Ovary (tissue), 9 donors: ENCODE measurements around the gene LCE3B. TPM values are rescaled to one million over a fixed set of nuclear protein-coding genes. Genes with fewer than 3 reads are reported as not detected.

ENCODE experiments used
- DNase-seq, 5 donors: peaks; one replicate each; pipeline ENCODE4 v3.0.0-alpha.2; 2019 to 2020
- H3K27ac ChIP-seq, 2 donors: fragments of 200-600 bp; one replicate each; pipeline versions ENCODE4 v1.5.1 to v1.8.0; 2019 to 2022
- H3K27me3 ChIP-seq: fragments of 200-600 bp; one replicate; pipeline ENCODE4 v1.8.0; 2022
- H3K36me3 ChIP-seq: fragments of 200-600 bp; sonication (generic); one replicate; pipeline ENCODE4 v1.5.1; 2019
- H3K4me1 ChIP-seq: one replicate; pipeline ENCODE4 v1.8.1; 2013; ENCODE audit warnings: mild to moderate bottlenecking, moderate library complexity; ENCODE audit not compliant: insufficient read depth
- H3K4me3 ChIP-seq: fragments of 200-600 bp; sonication (generic); one replicate; pipeline ENCODE4 v1.5.1; 2017
- H3K9me3 ChIP-seq, 2 donors: fragments of 200-600 bp in 1 of 2; sonication (generic) in 1 of 2; one replicate each; pipeline versions ENCODE4 v1.5.1 to v1.8.1; 2013 to 2019; ENCODE audit warnings: mild to moderate bottlenecking in 1 of 2, moderate library complexity in 1 of 2
- CTCF ChIP-seq, 3 donors: fragments of 450-650 bp in 2 of 3; fragments of 200-600 bp in 1 of 3; IDR thresholded peaks; one replicate each; pipeline versions ENCODE4 v1.5.1 to v1.8.0; 2016 to 2022; ENCODE audit warnings: antibody characterized with exemption in 3 of 3, mild to moderate bottlenecking in 1 of 3
- EP300 ChIP-seq: sonication (generic); formaldehyde crosslinking; IDR thresholded peaks from one replicate; pipeline ENCODE4 v1.6.1; 2017; ENCODE audit warnings: antibody characterized with exemption
- POLR2A ChIP-seq: fragments of 450-650 bp; IDR thresholded peaks from one replicate; pipeline ENCODE4 v1.6.1; 2017; ENCODE audit warnings: antibody characterized with exemption, mild to moderate bottlenecking, moderate library complexity
- WGBS, 3 donors: extraction: QIAGEN DNeasy Blood & Tissue Kit in 1 of 3; methylation state at CpG; one replicate each; pipeline versions ENCODE4 v1.1.5 to v1.1.7; 2013 to 2017; 5-methylcytosine and 5-hydroxymethylcytosine counted together
- intact Hi-C, 4 donors: fragments of 100-400 bp; cut with DNase I; formaldehyde crosslinking; loops; one replicate each; pipeline versions ENCODE4 v1.11.0 to v1.15.1; 2022 to 2023
- polyA plus RNA-seq, 2 donors: library from polyadenylated mRNA; stranded (reverse); fragments of 200-250 nt in 1 of 2; fragments of 350-450 nt in 1 of 2; fragmentation: Illumina TruSeq in 1 of 2; extraction: RNeasy Lipid Tissue Mini Kit (QIAGEN cat#74804) in 1 of 2; gene quantifications; one replicate each; pipeline ENCODE4 v1.2.3, GENCODE V29; 2013 to 2014
- total RNA-seq, 7 donors: library from RNA; depleted of rRNA in 2 of 7; stranded (reverse); fragments of >200 nt in 2 of 7; fragmentation: NEBNext Ultra II Directional in 3 of 7; extraction: Animal tissue kit (Norgen Biotek cat#: 25700) in 3 of 7; gene quantifications; one replicate each; pipeline versions ENCODE4 v1.1.0 to v1.2.4, GENCODE V29; 2016 to 2023
- donor health status: DM: no; HTN: no; CAD: no; lungs with moderate emphysema.
- donor health status: DM: no; HTN: no; CAD: no.
- donor health status: Bipolar disorder and iron deficiency.
- donor health status: DM: yes; HTN: yes; CAD: no.
- donor health status: DM: no; HTN: no; CAD: no.
- donor health status: DM: yes; HTN: yes; CAD: no.

LCE3B gene
- total and polyA plus RNA-seq, 9 donors = not detected

DNA sequence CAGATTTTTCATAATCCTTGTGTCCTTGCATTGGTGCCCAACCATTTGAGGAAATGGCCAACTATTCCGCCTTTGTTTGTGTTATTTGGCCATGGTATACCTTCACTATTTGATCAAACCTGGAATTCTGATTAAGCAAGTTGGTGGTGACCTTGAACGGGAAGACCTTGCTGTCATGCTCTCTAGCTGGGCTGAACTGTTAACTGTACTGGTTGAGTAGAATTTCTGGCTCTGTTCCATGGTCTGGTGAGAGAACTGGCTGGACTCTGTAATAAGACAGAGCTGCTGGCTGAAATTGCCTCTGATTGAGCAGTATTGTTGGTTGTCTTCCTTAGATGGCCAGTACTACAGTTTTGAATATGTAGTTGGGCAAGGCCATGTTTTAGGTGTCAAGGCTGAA lies 16.6 kb upstream of the LCE3B start:
- Histone ChIP-seq H3K4me1 (no peaks in the 10 kb centered on the region), H3K9me3 (no peaks in the 10 kb centered on the region), H3K36me3 (no peaks in the 10 kb centered on the region), H3K27me3 (no peaks in the 10 kb centered on the region), H3K27ac (no peak overlapping the region), H3K4me3 (no peak overlapping the region)
- intact Hi-C loops = no loop called here
- no peak for TF ChIP-seq CTCF (IDR thresholded peaks at IDR 0.05)
- no peak for TF ChIP-seq POLR2A
- no peak for TF ChIP-seq EP300
- no peak for DNase-seq
- WGBS, 3 donors = 62% methylated on average over 2 of the region's 2 CpGs; no CpG with 5 or more reads in 2 of the 3 donors

DNA sequence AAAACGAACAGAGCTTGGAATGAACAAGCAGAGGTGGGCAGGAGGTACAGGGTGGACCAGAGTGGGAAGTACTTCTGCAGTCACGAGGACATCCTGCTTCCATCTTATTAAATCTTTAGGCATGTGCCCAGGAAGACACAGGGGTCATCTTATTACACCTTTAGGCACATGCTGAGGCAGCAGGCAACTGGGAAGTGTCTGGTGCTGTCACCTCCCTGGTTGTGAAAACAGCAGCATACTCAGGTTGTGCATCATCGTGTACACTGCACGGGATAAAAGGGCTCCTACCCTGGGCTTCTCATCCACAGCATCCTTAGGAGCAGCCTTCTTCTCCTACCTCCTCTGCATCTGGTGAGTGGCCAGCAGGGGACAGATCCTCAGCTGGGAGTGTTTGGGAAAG lies 13.7 kb upstream of the LCE3B start, which contains the start of gene LCE3C:
TSS of gene LCE3C (plus strand) at position 301 of the 400 bp plus-strand sequence. CDS start 498 bp downstream, outside the sequence.
- no peaks in the 10 kb centered on the region for H3K27me3 ChIP-seq
- DNase-seq = no peak
- H3K27ac ChIP-seq = no peak within 1 kb of the TSS
- no peaks in the 10 kb centered on the region for H3K9me3 ChIP-seq
- H3K4me3 ChIP-seq = no peak within 1 kb of the TSS
- no peaks in the 10 kb centered on the region for H3K4me1 ChIP-seq
- 69% methylated on average over 4 of the region's 4 CpGs; no CpG with 5 or more reads in 2 of the 3 donors for WGBS, 3 donors
- no peak for TF ChIP-seq CTCF (IDR thresholded peaks at IDR 0.05)
- TF ChIP-seq EP300 = no peak
- no peak for TF ChIP-seq POLR2A
- intact Hi-C loops = no loop called here
- no peaks in the 10 kb centered on the region for H3K36me3 ChIP-seq

DNA sequence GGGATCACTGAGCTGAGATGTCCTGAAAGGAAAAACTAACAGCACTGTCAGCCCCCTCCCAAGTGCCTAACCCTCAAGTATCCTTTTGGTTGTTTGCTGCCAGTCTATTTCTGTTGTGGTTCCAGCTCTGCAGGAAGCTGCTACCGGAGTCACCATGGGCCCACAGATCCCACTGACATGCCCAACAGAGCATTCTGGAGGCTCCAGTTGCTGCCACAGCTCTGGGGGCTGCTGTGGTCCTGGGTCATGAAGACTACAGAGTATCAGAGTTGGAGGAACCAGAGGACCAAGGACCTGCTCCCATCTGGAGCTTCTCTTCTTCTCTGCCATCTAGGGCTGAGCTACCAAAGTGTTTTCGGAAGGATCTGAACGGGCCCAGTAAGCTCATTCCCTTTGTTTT lies 8.4 kb downstream of the LCE3B start:
- no peak for TF ChIP-seq CTCF (IDR thresholded peaks at IDR 0.05)
- no peak for TF ChIP-seq POLR2A
- no peak for TF ChIP-seq EP300
- no peak for DNase-seq
- WGBS, 3 donors = 33 to 76% (median 55%) methylated on average over 3 of the region's 3 CpGs
- no peaks in the 10 kb centered on the region for H3K36me3 ChIP-seq
- no peak overlapping the region for H3K4me3 ChIP-seq
- H3K4me1 ChIP-seq = peaks cover 12% of the 10 kb centered on the region
- peak overlapping the region in 1 of 2 donors; percentile 61 for H3K27ac ChIP-seq
- H3K9me3 ChIP-seq = no peaks in the 10 kb centered on the region
- no peaks in the 10 kb centered on the region for H3K27me3 ChIP-seq
- intact Hi-C loops = no loop called here

- 10 to 36% (median 32%) methylated on average over 9 to 10 of the region's 10 CpGs for WGBS, 3 donors
- no peak within 1 kb of the TSS for H3K4me3 ChIP-seq
- TF ChIP-seq CTCF (IDR thresholded peaks at IDR 0.05) (no peak), EP300 (no peak), POLR2A (no peak)
- peak within 1 kb of the TSS in 1 of 2 donors; percentile 61 for H3K27ac ChIP-seq
- intact Hi-C loops = no loop called here
- H3K4me1 ChIP-seq = peaks cover 12% of the 10 kb centered on the region
- H3K36me3 ChIP-seq = no peaks in the 10 kb centered on the region
- peak; percentile 25 to 57 (median 43) for DNase-seq
- H3K9me3 ChIP-seq = no peaks in the 10 kb centered on the region
- H3K27me3 ChIP-seq = no peaks in the 10 kb centered on the region
Measured at GRCh38 chr1:152622803-152623202, 9.2 kb downstream of the LCE3B start, which contains the start of gene LCE3A. Gene LCE3A, minus strand, starts transcription at chr1:152623103. Its CDS starts 0 bp downstream, at chr1:152623103.
